GM23338 (cell line): Measurements from ENCODE around the gene SEMA7A.

ENCODE experiments used
- CREB1 ChIP-seq: fragments of 250-450 bp; sonication (Bioruptor Pico); IDR thresholded peaks from 2 replicates; pipeline ENCODE4 v1.5.0; 2020; ENCODE audit warnings: low read depth, mild to moderate bottlenecking, moderate library complexity
- CTCF ChIP-seq, 2 experiments: fragments of 200-600 bp in 1 of 2; sonication (generic) in 1 of 2; conservative IDR thresholded peaks; 2 replicates each; pipeline versions ENCODE4 v1.5.1 to v1.6.1; 2016 to 2017; ENCODE audit warnings: antibody characterized with exemption in 2 of 2, low read depth in 2 of 2, mild to moderate bottlenecking in 2 of 2, moderate library complexity in 1 of 2
- ETS1 ChIP-seq: IDR thresholded peaks from 2 replicates; pipeline ENCODE4 v1.6.1; 2016; ENCODE audit warnings: antibody characterized with exemption
- EZH2 ChIP-seq: fragments of 200-600 bp; sonication (generic); IDR thresholded peaks from one replicate; pipeline ENCODE4 v1.8.0; 2017; ENCODE audit warnings: antibody characterized with exemption, mild to moderate bottlenecking, low read depth; ENCODE audit not compliant: unreplicated experiment
- EZH2phosphoT487 ChIP-seq: fragments of 200-600 bp; sonication (generic); IDR thresholded peaks from one replicate; pipeline ENCODE4 v1.8.1; 2018; ENCODE audit warnings: antibody characterized with exemption; ENCODE audit not compliant: unreplicated experiment
- JUNB ChIP-seq: IDR thresholded peaks from one replicate; pipeline ENCODE4 v1.6.1; 2016; ENCODE audit warnings: antibody characterized with exemption; ENCODE audit not compliant: unreplicated experiment
- NANOG ChIP-seq: IDR thresholded peaks from 2 replicates; pipeline ENCODE4 v1.6.1; 2016; ENCODE audit warnings: antibody characterized with exemption, borderline replicate concordance
- POLR2AphosphoS5 ChIP-seq: IDR thresholded peaks from 2 replicates; pipeline ENCODE4 v1.6.1; 2016; ENCODE audit warnings: antibody characterized with exemption, low read depth
- REST ChIP-seq: IDR thresholded peaks from one replicate; pipeline ENCODE4 v1.6.1; 2018; ENCODE audit warnings: antibody characterized with exemption; ENCODE audit not compliant: unreplicated experiment
- STAT1 ChIP-seq: IDR thresholded peaks from one replicate; pipeline ENCODE4 v1.6.1; 2016; ENCODE audit warnings: antibody characterized with exemption; ENCODE audit not compliant: unreplicated experiment
- ZNF114 ChIP-seq: fragments of 250-450 bp; sonication (Bioruptor Pico); IDR thresholded peaks from 2 replicates; pipeline ENCODE4 v1.5.0; 2020; ENCODE audit warnings: mild to moderate bottlenecking, moderate library complexity
- ZNF331 ChIP-seq: fragments of 250-450 bp; sonication (Bioruptor Pico); IDR thresholded peaks from 2 replicates; pipeline ENCODE4 v1.5.0; 2020; ENCODE audit warnings: low read depth, mild to moderate bottlenecking, moderate library complexity

- no peak for TF ChIP-seq CTCF (conservative IDR thresholded peaks at IDR 0.05; ENCODE audit: low read depth in 2 of 2)
- TF ChIP-seq REST: no peak
- no peak for TF ChIP-seq EZH2phosphoT487
- no peak for TF ChIP-seq POLR2AphosphoS5
- TF ChIP-seq CREB1 (CRISPR knock-in tag): no peak
- no peak for TF ChIP-seq EZH2
- no peak for TF ChIP-seq ZNF331 (CRISPR knock-in tag)
- no peak for TF ChIP-seq NANOG
- TF ChIP-seq JUNB: no peak
- no peak for TF ChIP-seq ZNF114 (CRISPR knock-in tag)
- no peak for TF ChIP-seq STAT1
- no peak for TF ChIP-seq ETS1
Measured at GRCh38 chr15:74405823-74406222, 27.9 kb downstream of the SEMA7A start.
